SK-N-SH (cell line): ENCODE measurements around the gene R3HDM2. TPM values are rescaled to one million over a fixed set of nuclear protein-coding genes. Genes with fewer than 3 reads are reported as not detected.

ENCODE experiments used
- CTCF ChIA-PET: fragments of 300-600, 350-600 bp; formaldehyde crosslinking; extraction: SDS; loops from one replicate; lab custom pipeline; 2021; lab: Yijun Ruan, JAX
- POLR2A ChIA-PET: fragments of 350-600 bp; sonication (Branson Sonifier 250); formaldehyde crosslinking; extraction: SDS; loops from one replicate; lab custom pipeline; 2020; ENCODE audit warnings: antibody characterized with exemption, inconsistent platforms; lab: Yijun Ruan, JAX
- DNase-seq: peaks from one replicate; pipeline ENCODE4 v3.0.0; 2012
- H2AFZ ChIP-seq: fragments of 200-600 bp; sonication (generic); 2 replicates; pipeline ENCODE4 v1.8.1; 2016; ENCODE audit warnings: antibody characterized with exemption, mild to moderate bottlenecking, low read depth
- H3F3A ChIP-seq: fragments of 200-600 bp; sonication (generic); replicated peaks from 2 replicates; pipeline ENCODE3; 2016; ENCODE audit warnings: antibody characterized with exemption, mild to moderate bottlenecking; ENCODE audit not compliant: insufficient read depth
- H3K27ac ChIP-seq, 2 experiments: fragments of 200-500 bp in 1 of 2; fragments of 200-600 bp in 1 of 2; sonication (Bioruptor generic) in 1 of 2; sonication (generic), shearing (Covaris generic) in 1 of 2; 2 replicates each; pipeline versions ENCODE4 v1.5.1 to v1.6.1; 2014 to 2016; ENCODE audit warnings: low read depth in 2 of 2, inconsistent platforms in 1 of 2, low read length in 1 of 2, mild to moderate bottlenecking in 1 of 2, mixed read lengths in 1 of 2
- H3K27me3 ChIP-seq: fragments of 200-600 bp; sonication (generic), shearing (Covaris generic); 2 replicates; pipeline ENCODE4 v1.6.1; 2016; ENCODE audit warnings: mixed run types; ENCODE audit not compliant: insufficient read depth
- H3K36me3 ChIP-seq, 2 experiments: fragments of 200-500 bp in 1 of 2; fragments of 200-600 bp in 1 of 2; sonication (Bioruptor generic) in 1 of 2; sonication (generic) in 1 of 2; replicated peaks in 1 of 2; 2 replicates each; pipeline versions ENCODE3 to v1.5.1; 2014 to 2016; ENCODE audit warnings: low read length in 1 of 2, mild to moderate bottlenecking in 1 of 2; ENCODE audit not compliant: insufficient read depth in 2 of 2, control insufficient read depth in 1 of 2
- H3K4me1 ChIP-seq, 2 experiments: fragments of 200-500 bp in 1 of 2; fragments of 200-600 bp in 1 of 2; sonication (Bioruptor generic) in 1 of 2; sonication (generic), shearing (Covaris generic) in 1 of 2; 2 replicates each; pipeline versions ENCODE4 v1.5.1 to v1.6.1; 2014 to 2016; ENCODE audit warnings: low read depth in 1 of 2, low read length in 1 of 2, mixed run types in 1 of 2; ENCODE audit not compliant: insufficient read depth in 2 of 2, control insufficient read depth in 1 of 2
- H3K4me2 ChIP-seq: fragments of 200-600 bp; sonication (generic), shearing (Covaris generic); 2 replicates; pipeline ENCODE4 v1.6.1; 2017; ENCODE audit warnings: mixed run types
- H3K4me3 ChIP-seq, 2 experiments: fragments of 200-500 bp in 1 of 2; fragments of 200-600 bp in 1 of 2; sonication (Bioruptor generic) in 1 of 2; sonication (generic), shearing (Covaris generic) in 1 of 2; 2 replicates each; pipeline versions ENCODE4 v1.5.1 to v1.8.1; 2014 to 2016; ENCODE audit warnings: low read depth in 2 of 2, inconsistent platforms in 1 of 2, low read length in 1 of 2, mild to moderate bottlenecking in 1 of 2, mixed read lengths in 1 of 2, moderate library complexity in 1 of 2
- H3K79me2 ChIP-seq: fragments of 200-600 bp; sonication (generic); 2 replicates; pipeline ENCODE4 v1.8.1; 2017; ENCODE audit warnings: mild to moderate bottlenecking; ENCODE audit not compliant: insufficient read depth
- H3K9ac ChIP-seq: fragments of 200-600 bp; sonication (generic); 2 replicates; pipeline ENCODE4 v1.6.1; 2017; ENCODE audit warnings: mixed run types
- H3K9me2 ChIP-seq: fragments of 200-600 bp; sonication (generic); 2 replicates; pipeline ENCODE4 v1.6.1; 2017; ENCODE audit warnings: mixed run types
- H3K9me3 ChIP-seq: fragments of 200-600 bp; sonication (generic); 2 replicates; pipeline ENCODE4 v1.6.1; 2017; ENCODE audit warnings: mixed run types, mild to moderate bottlenecking, moderate library complexity
- H4K20me1 ChIP-seq: fragments of 200-600 bp; sonication (generic); 2 replicates; pipeline ENCODE4 v1.6.1; 2017; ENCODE audit warnings: mild to moderate bottlenecking, mixed run types; ENCODE audit not compliant: insufficient read depth
- CHD2 ChIP-seq: fragments of 150-350 bp; IDR thresholded peaks from 2 replicates; pipeline ENCODE4 v1.6.1; 2018; ENCODE audit warnings: low read length; ENCODE audit not compliant: partially characterized antibody
- CTCF ChIP-seq: fragments of 200-600 bp; sonication (generic); IDR thresholded peaks from 2 replicates; pipeline ENCODE4 v1.6.1; 2017; ENCODE audit warnings: antibody characterized with exemption, mild to moderate bottlenecking, moderate library complexity
- FOSL2 ChIP-seq: IDR thresholded peaks from 2 replicates; pipeline ENCODE4 v1.4.0; 2012; ENCODE audit warnings: low read depth, mild to moderate bottlenecking, moderate library complexity, borderline replicate concordance
- FOXJ3 ChIP-seq: sonication (generic); formaldehyde crosslinking; IDR thresholded peaks from 2 replicates; pipeline ENCODE4 v1.5.1; 2020; ENCODE audit warnings: mild to moderate bottlenecking, missing genetic modification reagents
- IRF3 ChIP-seq: fragments of 150-350 bp; IDR thresholded peaks from 2 replicates; pipeline ENCODE4 v1.6.1; 2016; ENCODE audit warnings: mild to moderate bottlenecking, low read depth, low read length
- MXI1 ChIP-seq: IDR thresholded peaks from 2 replicates; pipeline ENCODE4 v1.6.1; 2012; ENCODE audit warnings: mild to moderate bottlenecking, low read depth, low read length, improper control_type of control experiment
- PBX3 ChIP-seq: IDR thresholded peaks from 2 replicates; pipeline ENCODE4; 2012
- POLR2AphosphoS5 ChIP-seq: IDR thresholded peaks from 2 replicates; pipeline ENCODE4 v1.6.1; 2012; ENCODE audit warnings: low read depth, low read length
- RAD21 ChIP-seq: IDR thresholded peaks from 2 replicates; pipeline ENCODE4 v1.6.1; 2012; ENCODE audit warnings: mild to moderate bottlenecking, low read length
- SIN3A ChIP-seq: IDR thresholded peaks from 2 replicates; pipeline ENCODE4 v1.6.1; 2012; ENCODE audit warnings: low read depth, mild to moderate bottlenecking, low read length, moderate library complexity, borderline replicate concordance
- SMC3 ChIP-seq: IDR thresholded peaks from 2 replicates; pipeline ENCODE4 v1.6.1; 2012; ENCODE audit warnings: low read depth, low read length, improper control_type of control experiment
- WGBS: methylation state at CpG from one replicate; pipeline ENCODE4 v1.1.6; 2017; ENCODE audit warnings: low lambda C conversion rate; 5-methylcytosine and 5-hydroxymethylcytosine counted together
- polyA plus RNA-seq, 3 experiments: library from polyadenylated mRNA; depleted of rRNA; stranded (reverse); fragments of >200 nt; gene quantifications; 2 replicates each; pipeline ENCODE4 v1.2.3, GENCODE V29; 2012
- TF ChIP-seq, protein P1 (sequence below): fragments of 150-350 bp; IDR thresholded peaks from 2 replicates; pipeline ENCODE4 v1.6.1; 2017; ENCODE audit warnings: antibody characterized with exemption, low read length, low read depth, borderline replicate concordance
- TF ChIP-seq, protein P2 (sequence below): IDR thresholded peaks from 2 replicates; pipeline ENCODE4 v1.6.1; 2012; ENCODE audit warnings: mild to moderate bottlenecking, low read depth, low read length, moderate library complexity
- TF ChIP-seq, protein P3 (sequence below): IDR thresholded peaks from 2 replicates; pipeline ENCODE4 v1.4.0; 2012; ENCODE audit warnings: low read depth, borderline replicate concordance

R3HDM2 gene
- polyA plus RNA-seq, 1 of the 3 experiments (the other 2 are of a cell fraction): 23.1 TPM

GRCh38 chr12:57242691-57243454 lies 188.0 kb downstream of the R3HDM2 start:
- ChIA-PET POLR2A (interaction anchor here (0.6 to 5.6 kb wide), 3 partner anchors 13 to 1273 kb away, joined by 3 to 43 read pairs (median 3); partner anchors contain the start of gene SHMT2), CTCF (interaction anchor here (0.6 to 31.5 kb wide), 31 partner anchors 10 to 601 kb away, joined by 3 to 937 read pairs (median 4); partner anchors contain the start of genes GLI1, INHBE, MARS1 and MYO1A)
- peaks cover 12% of the 10 kb centered on the region for H3F3A ChIP-seq
- peak overlapping the region; percentile 96 for H3K4me2 ChIP-seq
- 4% methylated on average over 40 of the region's 45 CpGs for WGBS
- no peaks in the 10 kb centered on the region for H3K9me3 ChIP-seq
- H3K9me2 ChIP-seq: no peaks in the 10 kb centered on the region
- H3K36me3 ChIP-seq: peaks cover 0 to 3% of the 10 kb centered on the region in 2 experiments
- peaks cover 23 to 46% of the 10 kb centered on the region in 2 experiments; a peak in 2 of 4 replicates for H3K4me1 ChIP-seq
- H3K4me3 ChIP-seq: peak overlapping the region; percentile 40 to 58; a peak in 3 of 4 replicates
- H3K27me3 ChIP-seq: peaks cover 19% of the 10 kb centered on the region; the same call in 1 of the 2 replicates
- no peak overlapping the region for H3K27ac ChIP-seq
- no peak overlapping the region for H2AFZ ChIP-seq
- peak; percentile 86 for DNase-seq
- TF ChIP-seq, protein P1, sequence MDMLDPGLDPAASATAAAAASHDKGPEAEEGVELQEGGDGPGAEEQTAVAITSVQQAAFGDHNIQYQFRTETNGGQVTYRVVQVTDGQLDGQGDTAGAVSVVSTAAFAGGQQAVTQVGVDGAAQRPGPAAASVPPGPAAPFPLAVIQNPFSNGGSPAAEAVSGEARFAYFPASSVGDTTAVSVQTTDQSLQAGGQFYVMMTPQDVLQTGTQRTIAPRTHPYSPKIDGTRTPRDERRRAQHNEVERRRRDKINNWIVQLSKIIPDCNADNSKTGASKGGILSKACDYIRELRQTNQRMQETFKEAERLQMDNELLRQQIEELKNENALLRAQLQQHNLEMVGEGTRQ: no peak
- TF ChIP-seq CTCF (peak; percentile 76), RAD21 (peak; percentile 66), SMC3 (peak; percentile 45)
- TF ChIP-seq, all 33 proteins: peak for 3
- Histone ChIP-seq H4K20me1 (no peaks in the 10 kb centered on the region), H3K79me2 (no peaks in the 10 kb centered on the region), H3K9ac (no peak overlapping the region)

- WGBS: 0% methylated on average over 4 of the region's 18 CpGs
- H4K20me1 ChIP-seq: no peaks in the 10 kb centered on the region
- H2AFZ ChIP-seq: no peak overlapping the region
- peak overlapping the region; percentile 40 to 58; a peak in 1 of 4 replicates for H3K4me3 ChIP-seq
- H3F3A ChIP-seq: peaks cover 14% of the 10 kb centered on the region
- H3K36me3 ChIP-seq: peaks cover 0 to 3% of the 10 kb centered on the region in 2 experiments
- ChIA-PET POLR2A (interaction anchor here (0.6 to 5.6 kb wide), 3 partner anchors 12 to 1272 kb away, joined by 3 to 43 read pairs (median 3); partner anchors contain the start of gene SHMT2), CTCF (interaction anchor here (0.8 to 31.5 kb wide), 26 partner anchors 10 to 601 kb away, joined by 3 to 937 read pairs (median 6); partner anchors contain the start of genes GLI1, INHBE, MARS1 and NXPH4)
- H3K27ac ChIP-seq: no peak overlapping the region
- H3K27me3 ChIP-seq: peaks cover 19% of the 10 kb centered on the region; the same call in 1 of the 2 replicates
- no peaks in the 10 kb centered on the region for H3K79me2 ChIP-seq
- H3K4me2 ChIP-seq: peak overlapping the region; percentile 96
- H3K4me1 ChIP-seq: peaks cover 23 to 46% of the 10 kb centered on the region in 2 experiments; a peak in 2 of 4 replicates
- H3K9ac ChIP-seq: no peak overlapping the region
- H3K9me3 ChIP-seq: no peaks in the 10 kb centered on the region
- peak; percentile 64 for DNase-seq
- no peaks in the 10 kb centered on the region for H3K9me2 ChIP-seq
- TF ChIP-seq IRF3 (no peak), FOXJ3 (no peak), RAD21 (no peak), SIN3A (no peak), FOSL2 (no peak), MXI1 (no peak), PBX3 (no peak), CHD2 (no peak), POLR2AphosphoS5 (no peak)
- TF ChIP-seq, protein P2, sequence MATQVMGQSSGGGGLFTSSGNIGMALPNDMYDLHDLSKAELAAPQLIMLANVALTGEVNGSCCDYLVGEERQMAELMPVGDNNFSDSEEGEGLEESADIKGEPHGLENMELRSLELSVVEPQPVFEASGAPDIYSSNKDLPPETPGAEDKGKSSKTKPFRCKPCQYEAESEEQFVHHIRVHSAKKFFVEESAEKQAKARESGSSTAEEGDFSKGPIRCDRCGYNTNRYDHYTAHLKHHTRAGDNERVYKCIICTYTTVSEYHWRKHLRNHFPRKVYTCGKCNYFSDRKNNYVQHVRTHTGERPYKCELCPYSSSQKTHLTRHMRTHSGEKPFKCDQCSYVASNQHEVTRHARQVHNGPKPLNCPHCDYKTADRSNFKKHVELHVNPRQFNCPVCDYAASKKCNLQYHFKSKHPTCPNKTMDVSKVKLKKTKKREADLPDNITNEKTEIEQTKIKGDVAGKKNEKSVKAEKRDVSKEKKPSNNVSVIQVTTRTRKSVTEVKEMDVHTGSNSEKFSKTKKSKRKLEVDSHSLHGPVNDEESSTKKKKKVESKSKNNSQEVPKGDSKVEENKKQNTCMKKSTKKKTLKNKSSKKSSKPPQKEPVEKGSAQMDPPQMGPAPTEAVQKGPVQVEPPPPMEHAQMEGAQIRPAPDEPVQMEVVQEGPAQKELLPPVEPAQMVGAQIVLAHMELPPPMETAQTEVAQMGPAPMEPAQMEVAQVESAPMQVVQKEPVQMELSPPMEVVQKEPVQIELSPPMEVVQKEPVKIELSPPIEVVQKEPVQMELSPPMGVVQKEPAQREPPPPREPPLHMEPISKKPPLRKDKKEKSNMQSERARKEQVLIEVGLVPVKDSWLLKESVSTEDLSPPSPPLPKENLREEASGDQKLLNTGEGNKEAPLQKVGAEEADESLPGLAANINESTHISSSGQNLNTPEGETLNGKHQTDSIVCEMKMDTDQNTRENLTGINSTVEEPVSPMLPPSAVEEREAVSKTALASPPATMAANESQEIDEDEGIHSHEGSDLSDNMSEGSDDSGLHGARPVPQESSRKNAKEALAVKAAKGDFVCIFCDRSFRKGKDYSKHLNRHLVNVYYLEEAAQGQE: no peak
- TF ChIP-seq, protein P3, sequence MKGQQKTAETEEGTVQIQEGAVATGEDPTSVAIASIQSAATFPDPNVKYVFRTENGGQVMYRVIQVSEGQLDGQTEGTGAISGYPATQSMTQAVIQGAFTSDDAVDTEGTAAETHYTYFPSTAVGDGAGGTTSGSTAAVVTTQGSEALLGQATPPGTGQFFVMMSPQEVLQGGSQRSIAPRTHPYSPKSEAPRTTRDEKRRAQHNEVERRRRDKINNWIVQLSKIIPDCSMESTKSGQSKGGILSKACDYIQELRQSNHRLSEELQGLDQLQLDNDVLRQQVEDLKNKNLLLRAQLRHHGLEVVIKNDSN: no peak
Measured at GRCh38 chr12:57242329-57242690, 188.5 kb downstream of the R3HDM2 start.
